Stimulated activated CD8-positive, alpha-beta memory T cell treated with anti-CD3 and anti-CD28 coated beads, Interleukin-7, amount 100 ng/mL, for 48 hours (primary cell): ENCODE results near the gene METTL15.
"Not testable (repeated sequence)": the region's sequence is repeated elsewhere in the genome, so short reads cannot be mapped to it uniquely, and the experiment has no call there.

ENCODE experiments used
- DNase-seq, 2 donors: peaks; one replicate each; pipeline ENCODE4 v3.0.0-alpha.2; 2020; ENCODE audit warnings: low read depth in 1 of 2; ENCODE audit errors: extremely low read depth in 1 of 2

The METTL15 gene

DNA sequence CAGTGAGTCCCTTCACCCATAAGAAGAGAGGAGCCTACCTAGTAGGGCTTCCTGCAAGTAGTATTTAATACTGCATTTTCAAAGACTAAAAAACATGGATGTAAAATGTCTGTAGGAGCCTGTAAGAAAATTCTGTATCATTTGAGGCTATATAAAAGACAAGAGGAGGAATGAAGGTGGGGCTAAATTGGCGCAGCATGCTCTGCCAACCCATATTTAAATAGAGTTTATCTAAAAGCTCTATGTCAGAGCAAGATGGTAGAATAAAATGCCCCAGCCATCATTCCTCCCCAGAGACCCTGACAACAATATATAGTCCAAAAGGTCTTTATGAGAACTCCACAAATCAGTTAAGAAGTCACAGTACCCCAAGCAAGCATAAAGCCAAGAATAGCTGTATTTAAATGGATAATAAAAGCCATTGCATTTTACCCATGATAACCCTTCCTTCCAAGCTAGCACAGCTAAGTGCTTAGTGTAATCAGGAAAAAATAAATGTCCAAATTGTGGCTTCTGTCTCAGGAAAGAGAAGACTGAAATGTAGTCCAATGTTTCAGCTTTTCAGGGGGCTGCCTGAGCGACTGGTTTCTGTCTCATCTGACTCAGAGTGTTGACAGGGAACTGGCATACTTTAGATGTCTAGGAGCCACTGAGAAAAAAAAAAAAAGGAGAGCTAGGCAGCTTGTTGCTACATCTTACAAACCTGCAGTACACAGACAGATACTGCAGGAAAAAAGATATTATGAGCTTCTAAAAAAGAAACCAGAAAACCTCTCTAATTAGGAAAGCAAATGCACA is 258.6 kb downstream of the METTL15 start:
- DNase-seq = no peak

GRCh38 chr11:28378095-28378494 is 269.9 kb downstream of the METTL15 start:
- not testable (repeated sequence) for DNase-seq
